Gastroesophageal sphincter (tissue), 3 donors: ENCODE measurements around the gene UNG.

Experiments
- EP300 ChIP-seq: sonication (generic); formaldehyde crosslinking; IDR thresholded peaks from one replicate; pipeline ENCODE4 v1.6.1; 2017; ENCODE audit warnings: antibody characterized with exemption, mild to moderate bottlenecking
- POLR2A ChIP-seq, 2 donors: fragments of 450-650 bp; IDR thresholded peaks; one replicate each; pipeline ENCODE4 v1.6.1; 2017; ENCODE audit warnings: antibody characterized with exemption in 2 of 2, mild to moderate bottlenecking in 2 of 2, moderate library complexity in 1 of 2
- POLR2AphosphoS5 ChIP-seq: sonication (generic); formaldehyde crosslinking; IDR thresholded peaks from one replicate; pipeline ENCODE4 v1.6.1; 2017; ENCODE audit warnings: antibody characterized with exemption
- TF ChIP-seq, protein P1 (sequence below), 4 experiments: fragments of 200-600 bp in 2 of 4; fragments of 450-650 bp in 2 of 4; sonication (generic) in 1 of 4; IDR thresholded peaks; one replicate each; pipeline ENCODE4 v1.5.1; 2017 to 2019; ENCODE audit warnings: antibody characterized with exemption in 4 of 4, mild to moderate bottlenecking in 2 of 4, moderate library complexity in 2 of 4

GRCh38 chr12:109093022-109093918 is 4.1 kb upstream of the UNG start, which contains the start of gene ALKBH2:
- peak; percentile 27 to 41 for TF ChIP-seq POLR2A (IDR thresholded peaks at IDR 0.05)
- TF ChIP-seq, protein P1, sequence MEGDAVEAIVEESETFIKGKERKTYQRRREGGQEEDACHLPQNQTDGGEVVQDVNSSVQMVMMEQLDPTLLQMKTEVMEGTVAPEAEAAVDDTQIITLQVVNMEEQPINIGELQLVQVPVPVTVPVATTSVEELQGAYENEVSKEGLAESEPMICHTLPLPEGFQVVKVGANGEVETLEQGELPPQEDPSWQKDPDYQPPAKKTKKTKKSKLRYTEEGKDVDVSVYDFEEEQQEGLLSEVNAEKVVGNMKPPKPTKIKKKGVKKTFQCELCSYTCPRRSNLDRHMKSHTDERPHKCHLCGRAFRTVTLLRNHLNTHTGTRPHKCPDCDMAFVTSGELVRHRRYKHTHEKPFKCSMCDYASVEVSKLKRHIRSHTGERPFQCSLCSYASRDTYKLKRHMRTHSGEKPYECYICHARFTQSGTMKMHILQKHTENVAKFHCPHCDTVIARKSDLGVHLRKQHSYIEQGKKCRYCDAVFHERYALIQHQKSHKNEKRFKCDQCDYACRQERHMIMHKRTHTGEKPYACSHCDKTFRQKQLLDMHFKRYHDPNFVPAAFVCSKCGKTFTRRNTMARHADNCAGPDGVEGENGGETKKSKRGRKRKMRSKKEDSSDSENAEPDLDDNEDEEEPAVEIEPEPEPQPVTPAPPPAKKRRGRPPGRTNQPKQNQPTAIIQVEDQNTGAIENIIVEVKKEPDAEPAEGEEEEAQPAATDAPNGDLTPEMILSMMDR (IDR thresholded peaks at IDR 0.05): peak; percentile 94 to 99 (median 98)
- no peak for TF ChIP-seq EP300
- peak; percentile 86 for TF ChIP-seq POLR2AphosphoS5
